Measurements from ENCODE around the gene SLC25A12. TPM values are rescaled to one million over a fixed set of nuclear protein-coding genes. Genes with fewer than 3 reads are reported as not detected.
"Not testable (repeated sequence)": the region's sequence is repeated elsewhere in the genome, so short reads cannot be mapped to it uniquely, and the experiment has no call there.

The SLC25A12 gene
- total RNA-seq, 4 donors from 2014 or later, result 37.3 to 61.4 (median 46.3) TPM

- DNase-seq, result no peak
- Histone ChIP-seq H3K27ac (no peak overlapping the region), H3K9me3 (no peaks in the 10 kb centered on the region), H3K36me3 (peaks cover 0 to 8% of the 10 kb centered on the region in 2 donors), H3K27me3 (no peaks in the 10 kb centered on the region), H3K4me3 (replicated peaks in 1 of 3) (no peak overlapping the region), H3K4me1 (no peaks in the 10 kb centered on the region)
- TF ChIP-seq POLR2A (IDR thresholded peaks at IDR 0.05) (no peak), CTCF (IDR thresholded peaks at IDR 0.05) (no peak)
- WGBS, 2 donors, result 93 to 95% methylated on average over 5 of the region's 5 CpGs
- intact Hi-C loops (cut with DNase I), result loop anchor here (5.0 kb wide), 1 partner anchor 294 kb away; no protein-coding TSS in a partner anchor
Observed at GRCh38 chr2:171813729-171814128, 80.3 kb downstream of the SLC25A12 start.

- WGBS, 2 donors, result 90 to 95% methylated on average over 3 of the region's 3 CpGs
- Histone ChIP-seq H3K4me1 (no peaks in the 10 kb centered on the region), H3K27me3 (no peaks in the 10 kb centered on the region), H3K27ac (no peak overlapping the region), H3K36me3 (peaks cover 0 to 8% of the 10 kb centered on the region in 2 donors), H3K9me3 (no peaks in the 10 kb centered on the region), H3K4me3 (replicated peaks in 1 of 3) (no peak overlapping the region)
- intact Hi-C loops (cut with DNase I), result loop anchor here (5.0 kb wide), 1 partner anchor 294 kb away; no protein-coding TSS in a partner anchor
- TF ChIP-seq CTCF (IDR thresholded peaks at IDR 0.05), result no peak
- no peak for TF ChIP-seq POLR2A (IDR thresholded peaks at IDR 0.05)
- DNase-seq, result no peak
Observed at GRCh38 chr2:171813126-171813525, 80.9 kb downstream of the SLC25A12 start.

- Histone ChIP-seq H3K9me3 (no peaks in the 10 kb centered on the region), H3K36me3 (peaks cover 0 to 8% of the 10 kb centered on the region in 2 donors), H3K4me1 (no peaks in the 10 kb centered on the region), H3K27me3 (no peaks in the 10 kb centered on the region), H3K4me3 (replicated peaks in 1 of 3) (no peak overlapping the region), H3K27ac (no peak overlapping the region)
- DNase-seq, result no peak
- WGBS, 2 donors, result 58 to 69% methylated on average over 4 of the region's 4 CpGs
- intact Hi-C loops (cut with DNase I), result loop anchor here (5.0 kb wide), 1 partner anchor 296 kb away; no protein-coding TSS in a partner anchor
- TF ChIP-seq POLR2A (IDR thresholded peaks at IDR 0.05), result no peak
- TF ChIP-seq CTCF (IDR thresholded peaks at IDR 0.05), result peak in 3 of 6 experiments; percentile 34 to 41 (median 38)
Observed at GRCh38 chr2:171811245-171811628, 82.8 kb downstream of the SLC25A12 start.

- Histone ChIP-seq H3K27ac (no peak overlapping the region), H3K4me1 (no peaks in the 10 kb centered on the region), H3K9me3 (no peaks in the 10 kb centered on the region), H3K4me3 (replicated peaks in 1 of 3) (no peak overlapping the region), H3K27me3 (no peaks in the 10 kb centered on the region), H3K36me3 (peaks cover 0 to 8% of the 10 kb centered on the region in 2 donors)
- intact Hi-C loops (cut with DNase I), result loop anchor here (5.0 kb wide), 1 partner anchor 297 kb away; no protein-coding TSS in a partner anchor
- WGBS, 2 donors, result 80 to 82% methylated on average over 5 of the region's 5 CpGs
- DNase-seq, result no peak
- TF ChIP-seq POLR2A (IDR thresholded peaks at IDR 0.05) (no peak), CTCF (IDR thresholded peaks at IDR 0.05) (no peak)
Observed at GRCh38 chr2:171810422-171811244, 83.4 kb downstream of the SLC25A12 start.

- H3K9me3 ChIP-seq; DNase-seq; H3K4me1 ChIP-seq; H3K4me3 ChIP-seq (replicated peaks in 1 of 3); H3K27me3 ChIP-seq; H3K27ac ChIP-seq; intact Hi-C loops (cut with DNase I); H3K36me3 ChIP-seq: not testable (repeated sequence)
Observed at GRCh38 chr2:171808885-171809284, 85.2 kb downstream of the SLC25A12 start.
